ENCODE measurements around the gene NLGN1.

The NLGN1 gene

DNA sequence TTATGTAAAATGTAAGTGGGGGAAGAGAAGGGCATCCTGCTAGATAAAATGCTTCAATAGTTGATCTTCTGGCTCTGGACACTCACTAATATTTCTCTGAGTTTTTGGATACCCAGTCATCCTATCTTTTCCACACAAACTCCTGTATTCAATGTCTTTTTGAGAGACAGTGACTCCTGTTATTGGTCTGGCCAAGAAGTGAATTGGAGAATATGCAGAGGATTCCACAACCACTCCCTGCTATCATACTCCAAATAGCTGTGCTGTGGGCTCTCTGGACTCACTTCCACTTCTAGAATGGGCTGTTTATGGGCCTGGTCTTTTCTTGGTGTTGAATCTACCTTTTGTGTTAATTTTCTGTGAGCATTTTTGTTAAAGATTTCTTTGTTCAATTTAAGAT is 376.8 kb downstream of the NLGN1 start:
- no peak for DNase-seq

DNA sequence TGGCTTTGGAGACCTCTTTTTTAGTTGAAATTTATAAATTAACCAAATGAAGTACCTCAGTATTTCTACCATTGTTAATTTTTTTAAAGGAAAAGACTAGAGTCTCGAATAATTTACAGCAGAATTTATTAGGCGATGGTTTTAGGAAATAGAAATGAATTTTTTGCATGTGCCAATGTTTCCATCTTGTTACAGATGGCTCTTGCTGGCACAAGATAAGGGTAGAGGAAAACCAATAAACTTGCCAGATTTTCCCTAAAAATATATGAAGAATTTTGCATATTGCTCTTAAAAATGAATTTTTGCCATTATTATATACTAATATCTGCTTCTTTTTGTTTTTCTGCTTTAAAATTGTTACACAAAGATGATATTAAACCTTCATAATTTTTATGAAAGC is 380.7 kb downstream of the NLGN1 start:
- no peak for DNase-seq

DNA sequence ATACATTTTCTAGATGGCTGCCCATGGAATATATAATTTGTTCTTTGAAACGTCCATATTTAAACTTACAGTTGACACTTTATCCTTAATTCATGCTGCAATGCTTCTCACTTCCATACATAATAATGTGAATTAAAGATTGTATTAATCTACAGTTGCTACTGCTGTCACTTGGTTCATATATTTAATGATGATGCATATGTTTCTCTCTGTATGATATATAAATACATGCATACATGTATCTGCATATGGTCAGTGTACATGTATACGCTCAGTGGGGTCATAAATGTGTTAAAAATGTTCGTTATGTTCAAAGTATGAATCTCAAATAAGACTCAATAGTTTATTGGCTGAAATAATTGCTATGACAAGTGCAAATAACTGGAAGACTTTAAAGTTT is 382.5 kb downstream of the NLGN1 start:
- DNase-seq, result no peak

DNA sequence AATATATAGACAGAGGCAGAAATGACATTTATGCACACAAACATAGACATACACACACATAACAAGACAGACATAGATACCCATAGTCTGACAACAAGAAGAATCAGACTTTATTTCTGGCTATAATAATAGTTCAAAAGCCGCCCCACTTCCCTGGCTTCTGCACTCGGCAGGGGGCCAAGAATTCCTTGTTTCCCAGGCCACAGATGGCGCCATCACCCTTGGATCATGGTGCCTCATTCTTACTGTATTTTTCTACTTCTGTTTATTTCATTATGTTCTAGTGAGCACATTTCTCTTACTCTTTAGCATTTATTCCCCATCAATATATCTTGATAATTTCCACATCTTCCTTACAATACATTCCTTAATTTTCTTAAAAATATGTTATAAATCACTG is 387.5 kb downstream of the NLGN1 start:
- DNase-seq, result no peak

DNA sequence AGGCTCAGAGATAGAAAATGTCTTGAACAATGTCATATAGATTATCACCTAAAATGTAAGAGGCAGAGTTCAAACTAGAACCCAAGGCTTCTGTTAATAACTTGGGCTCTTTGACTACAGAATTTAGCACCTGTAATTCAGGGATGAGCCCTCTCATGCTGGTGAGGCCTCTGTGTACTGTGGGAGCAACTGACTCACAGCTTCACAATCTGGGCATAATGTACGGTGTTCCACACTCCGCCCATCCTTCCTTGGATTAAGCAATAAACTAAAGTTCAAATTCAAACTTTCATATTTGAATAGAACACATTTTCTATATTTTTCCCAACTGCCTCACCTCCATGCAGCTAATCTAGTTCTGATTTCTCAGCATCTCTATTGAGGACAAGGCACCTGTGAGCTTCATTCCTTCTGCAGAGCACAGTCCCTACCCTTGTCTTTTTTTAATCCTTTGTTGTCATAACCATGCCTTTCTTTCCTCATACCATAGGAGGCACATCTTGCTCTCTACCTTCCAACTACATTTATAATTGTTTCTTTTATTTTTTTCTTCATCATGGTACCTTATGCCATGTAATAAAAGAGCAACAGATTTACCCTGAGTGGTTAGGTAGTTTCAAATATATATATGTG is 392.1 kb downstream of the NLGN1 start:
- DNase-seq, result no peak

DNA sequence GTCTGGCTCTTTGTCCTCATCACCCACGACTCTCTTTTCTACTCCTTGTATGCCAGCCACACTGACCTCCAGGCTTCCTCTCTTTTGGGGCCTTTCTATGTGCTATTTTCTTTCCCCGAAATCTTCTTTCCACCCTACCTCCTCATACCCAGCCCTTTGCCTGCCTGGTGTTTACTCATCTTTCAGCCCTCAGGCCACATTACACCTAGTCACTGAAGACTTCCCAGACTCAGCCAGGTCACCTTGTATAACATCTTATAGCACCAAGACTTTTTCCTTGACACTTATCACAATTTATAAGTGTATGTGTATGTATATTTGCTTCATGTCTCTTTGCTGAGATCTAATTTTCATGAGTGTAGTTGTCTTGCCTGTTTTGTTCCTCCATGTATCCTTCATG is 396.4 kb downstream of the NLGN1 start:
- DNase-seq, result no peak

DNA sequence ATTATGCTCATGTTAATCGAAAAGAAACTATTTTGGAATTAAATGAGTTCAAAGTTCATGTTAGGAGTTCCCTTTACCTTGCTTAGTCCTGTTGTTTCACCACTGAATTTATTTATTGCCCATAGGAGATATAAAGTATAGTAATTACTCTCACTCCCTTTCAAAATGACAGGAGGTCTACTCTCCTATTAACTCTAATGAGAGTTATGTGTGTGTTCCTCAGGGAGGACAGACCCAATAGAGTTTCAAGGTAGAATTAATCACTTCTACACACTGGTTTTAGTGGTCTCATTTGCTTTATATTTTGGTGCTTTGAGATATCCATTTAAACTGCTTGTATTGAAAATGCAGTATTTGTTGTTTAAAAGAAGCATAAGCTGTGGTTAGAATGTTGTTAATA is 398.9 kb downstream of the NLGN1 start:
- no peak for DNase-seq

DNA sequence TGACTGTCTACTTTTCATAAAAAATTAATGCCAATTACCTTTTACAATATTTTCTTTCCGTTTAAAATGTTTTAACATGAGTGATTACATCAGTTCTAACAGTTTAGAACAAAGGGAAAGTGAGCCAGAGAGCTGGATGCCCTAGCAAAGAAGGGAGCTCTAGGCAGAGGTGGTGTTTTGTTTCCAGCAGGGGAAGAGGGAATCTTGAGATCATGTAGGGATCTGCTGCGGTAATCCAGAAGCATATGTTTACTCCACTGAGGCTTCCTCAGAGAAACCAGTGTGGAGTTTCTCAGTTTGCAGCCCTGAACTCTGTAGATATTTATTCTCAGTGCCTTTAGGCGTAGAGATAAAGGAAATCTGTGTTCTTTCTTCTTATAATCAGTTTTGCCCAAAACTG is 399.3 kb downstream of the NLGN1 start:
- DNase-seq, result no peak

DNA sequence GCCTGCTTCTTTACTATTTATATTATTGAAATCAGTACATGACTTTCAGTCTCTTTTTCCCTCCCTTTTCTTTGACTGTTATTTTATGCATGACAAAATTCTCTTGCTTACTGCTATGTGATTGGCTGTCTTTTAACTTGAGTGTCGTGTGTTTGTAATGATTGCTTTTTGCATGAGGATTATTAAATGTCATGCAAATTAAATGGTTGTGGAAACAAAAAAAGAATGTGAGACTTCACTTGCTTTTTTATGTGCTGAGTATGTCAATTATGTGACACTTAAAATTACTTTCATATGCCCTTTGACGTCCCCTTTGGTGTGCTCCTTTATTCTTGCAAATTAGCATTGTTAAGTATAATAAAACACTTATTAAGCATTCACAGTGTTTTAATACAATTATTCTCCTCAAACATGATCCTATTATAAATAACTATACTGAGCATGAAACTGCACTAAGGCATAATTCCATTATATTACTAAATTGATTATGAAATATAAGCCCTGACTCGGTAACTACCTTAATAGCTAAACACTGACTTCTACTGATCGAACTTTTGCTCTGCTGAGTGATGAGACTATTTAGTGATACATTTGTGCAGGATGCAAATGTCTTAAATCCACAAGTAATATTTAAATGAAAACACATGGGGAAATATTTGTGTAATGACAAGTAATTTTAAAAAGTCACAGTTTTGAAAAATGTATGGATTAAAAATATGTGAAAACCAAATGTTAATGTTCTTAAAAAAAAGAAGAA is 401.7 kb downstream of the NLGN1 start:
- no peak for DNase-seq

DNA sequence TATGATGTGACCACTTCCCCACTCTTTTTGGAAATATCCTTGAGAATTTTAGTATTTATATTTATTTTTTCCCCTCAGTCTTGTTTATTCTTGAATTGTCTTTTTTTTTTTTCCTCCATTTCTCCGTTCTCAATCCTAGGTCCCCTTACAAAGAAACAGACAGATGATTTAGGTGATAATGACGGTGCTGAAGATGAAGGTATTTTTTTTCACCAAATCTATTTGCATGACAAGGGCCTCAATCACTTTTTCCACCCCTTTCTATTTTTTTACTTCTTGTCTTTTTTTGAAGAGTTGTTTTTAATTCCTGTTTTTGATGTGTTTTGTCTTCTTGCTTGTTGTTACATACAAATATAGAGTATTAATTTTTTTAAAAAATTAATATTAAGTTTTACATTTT is 402.6 kb downstream of the NLGN1 start:
- DNase-seq, result no peak

DNA sequence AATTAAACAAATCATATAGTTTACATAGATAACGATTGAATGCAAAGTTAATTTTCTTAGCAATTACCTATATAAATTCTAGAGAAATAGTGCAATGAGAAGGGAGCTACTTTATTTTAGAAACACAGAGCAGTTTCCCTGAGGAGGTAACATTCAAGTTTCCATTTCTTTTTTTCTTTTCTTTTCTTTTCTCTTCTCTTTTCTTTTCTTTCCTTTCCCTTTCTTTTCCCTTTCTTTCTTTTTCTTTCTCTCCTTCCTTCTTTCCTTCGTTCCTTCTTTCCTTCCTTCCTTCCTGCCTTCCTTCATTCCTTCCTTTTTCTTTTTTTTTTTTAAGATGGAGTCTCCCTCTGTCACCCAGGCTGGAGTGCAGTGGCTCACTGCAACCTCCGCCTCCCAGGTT is 417.3 kb downstream of the NLGN1 start:
- no peak for DNase-seq

DNA sequence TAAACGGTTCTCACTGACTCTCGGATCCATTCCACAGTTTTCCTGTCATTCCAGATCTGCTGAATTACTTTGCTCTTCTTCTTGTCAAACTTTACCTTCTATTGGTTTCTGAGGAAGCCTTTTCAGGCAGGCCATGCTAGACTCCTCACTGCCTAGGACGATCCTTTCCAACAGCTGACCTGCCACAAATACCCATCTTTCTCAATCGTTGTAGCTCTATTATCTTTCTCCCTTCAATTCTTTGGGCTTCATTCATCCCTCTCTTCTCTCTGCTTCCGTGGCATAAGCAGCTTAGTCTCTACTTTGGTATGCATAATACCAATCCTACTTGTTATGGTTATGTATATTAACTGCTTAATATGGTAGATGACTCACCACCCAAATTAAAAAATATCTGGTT is 421.8 kb downstream of the NLGN1 start:
- DNase-seq, result no peak

DNA sequence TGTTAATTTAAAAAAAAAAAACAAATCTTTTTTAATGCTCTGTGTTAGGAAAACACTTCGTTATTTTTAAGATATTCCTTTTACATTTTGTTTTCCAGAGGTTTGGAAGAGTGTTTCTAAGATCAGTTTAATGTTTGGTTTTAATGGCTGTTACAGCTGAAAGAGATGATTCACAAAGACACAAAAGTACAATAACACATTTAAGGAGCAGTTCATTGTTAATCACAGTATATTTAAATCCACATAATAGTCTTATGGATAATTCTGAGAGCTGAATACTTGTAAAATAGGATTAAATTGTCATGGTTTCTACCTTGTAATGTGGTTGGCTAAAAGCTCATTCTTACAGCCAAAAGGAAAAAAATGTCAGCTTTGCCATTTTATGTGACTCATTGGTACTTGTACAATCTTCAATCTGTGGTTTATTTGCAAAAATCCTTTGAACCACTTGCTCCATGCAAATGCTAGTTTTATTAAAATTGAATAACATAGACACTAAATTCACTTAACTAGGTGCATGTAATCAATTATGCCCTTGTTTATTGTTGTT is 426.4 kb downstream of the NLGN1 start:
- no peak for DNase-seq

DNA sequence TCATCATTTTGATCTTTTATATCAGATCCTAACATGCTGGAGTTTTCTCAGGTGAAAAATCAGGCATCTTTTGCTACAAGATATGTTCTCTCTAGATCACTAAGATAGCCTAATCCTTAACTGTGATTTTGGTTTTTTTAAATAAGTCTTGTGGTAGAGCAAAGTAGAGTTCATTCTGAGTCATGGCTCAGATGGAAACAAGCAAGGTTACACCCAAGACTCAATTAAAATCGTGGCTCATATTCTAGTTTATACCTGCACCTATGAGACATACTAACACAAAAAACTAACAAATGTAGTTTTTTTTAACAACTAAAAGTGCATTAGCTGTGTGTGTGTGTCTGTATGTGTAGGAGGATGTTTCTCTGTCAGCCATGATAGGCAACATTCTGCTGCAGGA is 428.2 kb downstream of the NLGN1 start:
- DNase-seq, result no peak

DNA sequence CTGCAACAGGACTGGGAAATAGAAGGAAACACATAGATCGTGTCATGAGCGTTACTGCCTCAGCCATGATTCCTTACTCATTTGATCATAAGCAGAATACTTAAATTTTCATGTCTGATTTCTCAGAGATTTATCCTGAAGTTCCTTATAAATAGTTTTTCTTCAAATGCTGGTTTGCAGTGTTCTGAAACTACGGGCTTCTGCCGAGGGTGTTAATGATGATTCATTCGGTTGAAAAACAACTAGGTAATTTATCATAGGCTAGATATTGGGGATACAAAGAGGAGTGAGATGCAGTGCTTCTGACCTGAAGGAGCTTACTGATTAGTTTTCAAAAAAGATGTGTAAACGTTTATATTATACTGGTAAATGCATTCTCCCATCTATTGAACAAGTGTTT is 428.9 kb downstream of the NLGN1 start:
- DNase-seq, result no peak

DNA sequence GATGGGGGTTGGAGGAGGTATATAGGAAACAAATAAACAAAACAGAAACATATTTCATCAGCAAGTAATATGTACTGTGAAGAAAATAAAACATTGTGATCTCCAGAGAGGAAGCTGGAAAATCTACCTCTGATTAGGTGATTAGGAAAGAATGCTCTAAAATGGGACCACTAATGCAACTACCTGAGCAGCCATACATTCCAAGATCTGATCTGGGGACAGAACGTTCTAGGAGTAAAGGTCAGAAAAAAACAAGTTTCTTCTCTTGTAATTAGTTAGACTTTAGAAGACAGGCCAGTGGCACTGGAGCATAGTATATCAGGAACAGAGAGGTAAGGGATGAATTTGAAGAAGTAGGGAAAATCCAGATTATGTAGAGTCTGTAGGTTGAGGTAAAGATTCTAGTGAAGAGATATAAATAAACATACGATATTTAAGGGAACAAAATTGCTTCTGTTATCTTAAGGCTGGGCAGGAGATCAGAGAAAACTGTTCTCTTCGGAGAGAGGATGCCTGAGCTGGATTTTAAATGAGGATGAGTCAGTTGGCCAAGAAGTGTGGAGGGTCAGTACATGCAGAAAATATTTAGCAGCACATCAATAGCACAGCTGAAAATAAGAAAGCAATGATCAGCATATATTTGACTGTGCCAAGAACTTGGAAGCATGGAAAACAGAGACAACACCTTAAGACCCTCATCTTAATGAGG is 429.5 kb downstream of the NLGN1 start:
- DNase-seq, result no peak

DNA sequence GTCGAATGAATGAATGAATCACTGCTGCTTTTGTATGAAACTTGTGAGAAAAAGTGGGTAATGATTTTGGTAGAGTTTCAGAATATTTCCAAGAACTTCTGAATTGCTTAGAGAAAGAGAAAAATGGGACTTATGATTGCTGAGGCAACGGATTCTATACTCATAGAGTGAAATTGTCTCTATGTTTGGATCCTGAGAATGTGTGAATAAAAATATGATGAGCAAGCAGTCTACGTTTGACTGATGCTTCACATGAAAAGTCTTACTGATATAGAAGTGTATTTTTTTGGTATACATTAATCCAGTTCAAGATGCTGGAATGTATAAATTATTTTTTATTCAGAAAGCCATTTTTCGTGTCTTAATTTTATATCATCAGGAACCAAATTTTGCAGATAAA is 441.1 kb downstream of the NLGN1 start:
- no peak for DNase-seq

DNA sequence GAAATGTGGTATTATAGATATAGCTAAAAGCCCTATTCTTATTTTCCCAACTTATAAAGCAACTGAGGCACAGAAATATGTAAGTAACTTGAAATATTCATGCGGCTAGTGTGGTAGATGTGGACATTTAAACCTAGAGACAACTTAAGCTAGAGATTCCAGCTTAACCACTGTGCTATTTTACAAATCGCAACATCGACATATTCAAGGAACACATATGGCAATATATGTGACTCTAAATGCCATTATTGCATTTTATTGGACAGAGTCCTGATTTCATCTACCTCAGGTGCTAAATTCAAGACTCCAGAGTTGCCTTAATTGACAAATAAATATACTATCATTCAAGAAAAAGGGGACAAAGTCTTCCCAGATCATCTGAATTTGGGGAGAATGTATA is 442.3 kb downstream of the NLGN1 start:
- DNase-seq, result no peak

DNA sequence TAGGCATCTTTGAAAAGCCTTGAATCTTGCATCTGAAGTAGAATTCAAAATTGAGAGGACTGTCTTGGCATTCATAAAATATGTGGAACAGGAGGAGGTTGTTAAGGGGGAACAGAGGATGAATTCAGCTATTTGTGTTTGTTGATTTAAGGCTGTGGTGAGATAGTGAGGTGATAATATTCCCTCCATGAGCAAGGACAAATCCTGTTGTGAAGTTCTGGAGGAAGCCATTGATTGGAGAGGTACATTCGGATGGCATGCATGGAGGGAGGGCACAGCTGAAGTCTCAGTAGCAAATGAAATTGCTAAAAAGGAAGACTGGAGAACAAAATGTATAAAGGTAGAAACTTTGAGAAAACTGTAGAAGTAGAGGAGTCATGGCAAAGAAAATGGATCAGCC is 443.8 kb downstream of the NLGN1 start:
- DNase-seq, result no peak

DNA sequence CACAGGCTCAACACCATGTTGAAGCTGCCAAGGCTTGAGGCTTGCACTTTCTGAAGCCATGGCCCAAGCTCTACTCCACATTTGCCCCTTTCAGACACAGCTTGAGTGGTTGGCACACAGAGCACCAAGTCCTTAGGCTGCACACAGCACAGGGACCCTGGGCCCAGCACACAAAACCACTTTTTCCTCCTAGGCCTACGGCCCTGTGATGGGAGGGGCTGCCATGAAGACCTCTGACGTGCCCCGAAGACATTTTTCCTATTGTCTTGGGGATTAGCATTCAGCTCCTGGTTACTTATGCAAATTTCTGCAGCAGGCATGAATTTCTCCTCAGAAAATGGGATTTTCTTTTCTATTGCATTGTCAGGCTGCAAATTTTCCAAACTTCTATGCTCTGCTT is 445.5 kb downstream of the NLGN1 start:
- no peak for DNase-seq

DNA sequence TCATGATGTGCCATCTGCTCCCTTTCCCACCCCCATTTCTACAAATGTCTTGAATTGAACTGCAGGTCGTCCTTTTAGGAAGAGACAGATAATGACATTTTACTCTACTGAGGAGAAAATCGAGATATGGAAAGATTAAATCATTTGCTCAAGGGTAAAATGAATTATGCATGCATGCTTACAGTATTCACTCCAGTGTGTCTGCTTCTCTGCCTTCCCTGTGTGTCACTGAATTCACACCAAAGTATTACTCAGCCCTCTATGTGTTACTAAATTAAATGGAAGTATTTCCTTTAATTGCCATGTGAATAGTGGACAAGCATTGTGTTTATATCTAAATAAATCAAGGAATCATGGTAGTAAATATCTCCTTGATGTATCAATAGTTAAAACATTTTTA is 449.0 kb downstream of the NLGN1 start:
- no peak for DNase-seq

DNA sequence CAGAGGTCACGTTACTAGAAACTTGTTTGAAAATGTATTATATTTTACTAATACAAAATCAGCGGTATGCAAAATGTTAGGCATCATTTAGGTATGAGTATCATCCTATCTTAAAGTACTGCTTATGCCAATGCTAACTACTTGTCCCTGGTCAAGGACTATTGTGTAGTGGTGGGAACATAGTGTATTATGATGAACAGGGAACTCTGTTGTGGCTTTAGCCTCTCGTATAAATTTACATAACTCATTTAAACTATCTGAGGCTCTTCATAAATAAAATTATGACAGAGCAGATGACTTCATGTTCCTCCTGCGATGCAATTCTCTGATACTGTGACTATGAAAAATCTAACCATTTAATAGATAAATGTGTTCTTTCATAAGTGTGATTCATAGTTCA is 451.9 kb downstream of the NLGN1 start:
- no peak for DNase-seq

DNA sequence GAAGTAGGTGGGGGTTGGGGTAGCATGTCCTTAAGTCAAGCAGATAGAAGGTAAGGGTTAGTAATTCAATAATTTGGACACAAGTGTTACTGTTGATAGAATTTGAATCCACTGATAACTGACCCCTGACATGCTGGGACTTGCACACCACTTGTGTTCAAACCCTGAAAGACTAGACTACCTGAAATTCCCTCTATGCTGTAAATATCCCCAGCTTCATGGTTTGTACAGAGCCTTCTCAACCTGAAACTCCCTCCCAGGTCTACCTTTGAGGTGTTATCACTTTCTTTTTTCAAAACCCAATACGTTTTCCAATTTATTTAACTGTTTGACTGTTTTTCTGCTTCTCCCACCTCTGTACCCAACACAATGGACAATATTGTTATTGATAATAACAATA is 459.6 kb downstream of the NLGN1 start:
- DNase-seq, result no peak

DNA sequence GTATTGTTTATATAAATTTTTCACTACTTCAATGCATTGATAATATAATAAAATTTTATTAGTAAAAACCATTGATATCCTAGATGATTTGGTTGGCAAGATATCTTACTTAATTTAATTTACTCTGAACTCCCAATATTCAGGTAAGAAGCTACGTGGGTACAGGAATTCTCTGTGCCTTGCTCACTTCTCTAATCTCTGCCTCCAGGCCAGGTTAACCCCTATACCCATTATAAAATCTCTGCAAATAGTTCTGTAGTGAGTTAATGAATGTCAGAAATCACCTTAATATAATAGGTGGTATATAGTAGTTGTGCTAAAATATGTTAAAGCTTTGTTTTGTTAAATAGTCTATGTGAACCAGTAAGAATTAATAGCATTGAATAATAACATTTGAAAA is 465.2 kb downstream of the NLGN1 start:
- DNase-seq, result no peak
